HepG2 (cell line): Measurements from ENCODE around the gene TBXAS1. TPM values are rescaled to one million over a fixed set of nuclear protein-coding genes. Genes with fewer than 3 reads are reported as not detected.

ENCODE experiments used
- ATAC-seq: fragments of 200-7000 bp; cut with Tn5 transposase; 3 replicates; pipeline ENCODE4 v1.9.1; 2020; ENCODE audit warnings: mild to moderate bottlenecking, moderate library complexity
- BruUV-seq: library from RNA; stranded (reverse); fragments of 400-500 nt; replicated peaks from 2 replicates; lab custom pipeline; 2021; lab: Mats Ljungman, UMichigan
- CTCF ChIA-PET: fragments of 300-600 bp; formaldehyde crosslinking; extraction: SDS; loops from one replicate; lab custom pipeline; 2021; ENCODE audit warnings: low total read pairs, inconsistent platforms, low intra/inter-chr PET ratio; lab: Yijun Ruan, JAX
- POLR2A ChIA-PET: fragments of 350-600 bp; sonication (Branson Sonifier 250); formaldehyde crosslinking; loops from one replicate; lab custom pipeline; 2020; ENCODE audit warnings: antibody characterized with exemption, inconsistent platforms; lab: Yijun Ruan, JAX
- DNase-seq: peaks from one replicate; pipeline ENCODE4 v3.0.0-alpha.2; 2015; ENCODE audit warnings: low spot score
- FAIRE-seq: peaks from 3 replicates; lab custom pipeline; 2011; peaks lifted over from hg19 to GRCh38; lab: Jason Lieb, UNC
- H2AFZ ChIP-seq: one replicate; pipeline ENCODE4 v1.6.1; 2011; ENCODE audit warnings: low read length, inconsistent platforms
- H3K27ac ChIP-seq: fragments of 300-600 bp; 3 replicates; pipeline ENCODE4 v1.8.0; 2011; ENCODE audit warnings: mixed run types, mild to moderate bottlenecking, mixed read lengths, low read length, inconsistent platforms; ENCODE audit not compliant: insufficient read depth; ENCODE audit errors: extremely low read length
- H3K27me3 ChIP-seq, 2 experiments: fragments of 200-600 bp in 1 of 2; 2 replicates in 1 of 2; 3 replicates in 1 of 2; pipeline versions ENCODE4 v1.6.0 to v1.8.0; 2011; ENCODE audit warnings: low read length in 2 of 2, mild to moderate bottlenecking in 2 of 2, moderate library complexity in 2 of 2, inconsistent platforms in 1 of 2; ENCODE audit not compliant: insufficient read depth in 2 of 2, control insufficient read depth in 1 of 2
- H3K36me3 ChIP-seq, 2 experiments: fragments of 200-600 bp in 1 of 2; replicated peaks in 1 of 2; 2 replicates in 1 of 2; 3 replicates in 1 of 2; pipeline versions ENCODE4 v1.5.1 to v1.8.0; 2011; ENCODE audit warnings: low read length in 2 of 2, inconsistent platforms in 1 of 2; ENCODE audit not compliant: insufficient read depth in 2 of 2, control insufficient read depth in 1 of 2
- H3K4me1 ChIP-seq: 2 replicates; pipeline ENCODE4 v1.5.1; 2012; ENCODE audit warnings: low read length, inconsistent platforms; ENCODE audit not compliant: insufficient read depth
- H3K4me2 ChIP-seq: 2 replicates; pipeline ENCODE4 v1.6.0; 2011; ENCODE audit warnings: low read depth, low read length, inconsistent platforms
- H3K4me3 ChIP-seq, 3 experiments: fragments of 200-600 bp in 1 of 3; sonication (generic), shearing (Covaris generic) in 1 of 3; replicated peaks in 1 of 3; 2 replicates each; pipeline ENCODE4 v1.5.1; 2011 to 2016; ENCODE audit warnings: low read length in 3 of 3, inconsistent platforms in 2 of 3, low read depth in 2 of 3, mild to moderate bottlenecking in 2 of 3, control low read depth in 1 of 3, mixed read lengths in 1 of 3; ENCODE audit not compliant: insufficient read depth in 1 of 3
- H3K79me2 ChIP-seq: one replicate; pipeline ENCODE4 v1.6.1; 2011; ENCODE audit warnings: low read length, inconsistent platforms; ENCODE audit not compliant: insufficient read depth
- H3K9ac ChIP-seq: 2 replicates; pipeline ENCODE4 v1.6.0; 2011; ENCODE audit warnings: mild to moderate bottlenecking, low read depth, low read length, inconsistent platforms; ENCODE audit not compliant: insufficient read depth
- H3K9me3 ChIP-seq: 2 replicates; pipeline ENCODE4 v1.5.1; 2012; ENCODE audit warnings: mild to moderate bottlenecking, low read length
- H4K20me1 ChIP-seq: 2 replicates; pipeline ENCODE4 v1.6.0; 2011; ENCODE audit warnings: inconsistent platforms, mild to moderate bottlenecking, low read length, moderate library complexity; ENCODE audit not compliant: insufficient read depth
- ARNT ChIP-seq: fragments of 450-650 bp; IDR thresholded peaks from 2 replicates; pipeline ENCODE4 v1.6.1; 2017
- CENPX ChIP-seq: sonication (generic); formaldehyde crosslinking; IDR thresholded peaks from 2 replicates; pipeline ENCODE4 v1.9.0; 2021; ENCODE audit warnings: mild to moderate bottlenecking, missing genetic modification reagents, moderate library complexity
- FIP1L1 ChIP-seq: fragments of 200-400 bp; formaldehyde crosslinking; IDR thresholded peaks from 2 replicates; pipeline ENCODE4 v1.6.1; 2018; ENCODE audit warnings: low read depth, mild to moderate bottlenecking, low read length, moderate library complexity, borderline replicate concordance; ENCODE audit not compliant: insufficient read depth
- MLLT10 ChIP-seq: sonication (generic); formaldehyde crosslinking; IDR thresholded peaks from 2 replicates; pipeline ENCODE4 v1.4.0; 2020; ENCODE audit warnings: missing genetic modification reagents
- PHF20 ChIP-seq: sonication (generic); formaldehyde crosslinking; IDR thresholded peaks from 2 replicates; pipeline ENCODE4 v1.5.0; 2020; ENCODE audit warnings: mild to moderate bottlenecking, missing genetic modification reagents
- RFXAP ChIP-seq: sonication (generic); formaldehyde crosslinking; IDR thresholded peaks from 2 replicates; pipeline ENCODE4 v1.4.0; 2020; ENCODE audit warnings: missing genetic modification reagents, borderline replicate concordance
- RXRA ChIP-seq: sonication (generic); formaldehyde crosslinking; IDR thresholded peaks from 2 replicates; pipeline ENCODE4 v1.5.1; 2020; ENCODE audit warnings: missing genetic modification reagents
- ZFP41 ChIP-seq: sonication (generic); formaldehyde crosslinking; IDR thresholded peaks from 2 replicates; pipeline ENCODE4 v1.4.0; 2020; ENCODE audit warnings: mild to moderate bottlenecking, missing genetic modification reagents, borderline replicate concordance
- ZNF138 ChIP-seq: sonication (generic); formaldehyde crosslinking; IDR thresholded peaks from 2 replicates; pipeline ENCODE4 v1.5.0; 2020; ENCODE audit warnings: mild to moderate bottlenecking, low read depth, missing genetic modification reagents
- ZNF564 ChIP-seq: sonication (generic); formaldehyde crosslinking; IDR thresholded peaks from 2 replicates; pipeline ENCODE4 v1.8.1; 2023; ENCODE audit warnings: mild to moderate bottlenecking, missing genetic modification reagents
- WGBS: methylation state at CpG from one replicate; pipeline ENCODE4 v1.1.6; 2017; ENCODE audit warnings: low lambda C conversion rate; 5-methylcytosine and 5-hydroxymethylcytosine counted together
- in situ Hi-C: cut with HindIII; loops from 2 replicates; pipeline ENCODE4 v1.10.0; 2017; ENCODE audit warnings: low pct_unique_long_range_greater_than_20kb; ENCODE audit not compliant: extremely low pct_ligation_motif_present
- intact Hi-C: fragments of 100-400 bp; cut with micrococcal nuclease; formaldehyde crosslinking; loops from one replicate; pipeline ENCODE4 v1.10.0; 2022; ENCODE audit not compliant: unreplicated experiment
- polyA plus RNA-seq, 8 experiments: library from polyadenylated mRNA; depleted of rRNA in 3 of 8; stranded (reverse) in 7 of 8; unstranded in 1 of 8; fragments of >200 nt; fragmentation: Illumina TruSeq in 4 of 8; extraction: Trizol in 4 of 8; gene quantifications; 2 replicates each; pipeline versions ENCODE4 v1.2.1 to v1.2.3, GENCODE V29; 2011 to 2016; ENCODE audit warnings: low read depth in 4 of 8, missing spikeins in 1 of 8, mixed read lengths in 1 of 8; ENCODE audit not compliant: insufficient read depth in 1 of 8
- total RNA-seq, 5 experiments: library from RNA; depleted of rRNA; stranded (reverse); fragments of >200 nt; fragmentation: Illumina TruSeq; extraction: Trizol; gene quantifications; 2 replicates each; pipeline ENCODE4 v1.2.3, GENCODE V29; 2016; ENCODE audit warnings: low read depth in 1 of 5
- TF ChIP-seq, protein P1 (sequence below): sonication (generic); formaldehyde crosslinking; IDR thresholded peaks from 2 replicates; pipeline ENCODE4 v1.9.0; 2021; ENCODE audit warnings: missing genetic modification reagents, borderline replicate concordance
- TF ChIP-seq, protein P2 (sequence below): sonication (generic); formaldehyde crosslinking; IDR thresholded peaks from 2 replicates; pipeline ENCODE4 v1.4.0; 2020; ENCODE audit warnings: missing genetic modification reagents, borderline replicate concordance
- TF ChIP-seq, protein P3 (sequence below): sonication (generic); formaldehyde crosslinking; IDR thresholded peaks from 2 replicates; pipeline ENCODE4 v1.4.0; 2020; ENCODE audit warnings: missing genetic modification reagents, borderline replicate concordance

The TBXAS1 gene
- total and polyA plus RNA-seq, 2 of the 13 experiments (the other 11 are each of a cell fraction or from before 2014, with no cell fraction given): 4.0 to 4.9 TPM

DNA sequence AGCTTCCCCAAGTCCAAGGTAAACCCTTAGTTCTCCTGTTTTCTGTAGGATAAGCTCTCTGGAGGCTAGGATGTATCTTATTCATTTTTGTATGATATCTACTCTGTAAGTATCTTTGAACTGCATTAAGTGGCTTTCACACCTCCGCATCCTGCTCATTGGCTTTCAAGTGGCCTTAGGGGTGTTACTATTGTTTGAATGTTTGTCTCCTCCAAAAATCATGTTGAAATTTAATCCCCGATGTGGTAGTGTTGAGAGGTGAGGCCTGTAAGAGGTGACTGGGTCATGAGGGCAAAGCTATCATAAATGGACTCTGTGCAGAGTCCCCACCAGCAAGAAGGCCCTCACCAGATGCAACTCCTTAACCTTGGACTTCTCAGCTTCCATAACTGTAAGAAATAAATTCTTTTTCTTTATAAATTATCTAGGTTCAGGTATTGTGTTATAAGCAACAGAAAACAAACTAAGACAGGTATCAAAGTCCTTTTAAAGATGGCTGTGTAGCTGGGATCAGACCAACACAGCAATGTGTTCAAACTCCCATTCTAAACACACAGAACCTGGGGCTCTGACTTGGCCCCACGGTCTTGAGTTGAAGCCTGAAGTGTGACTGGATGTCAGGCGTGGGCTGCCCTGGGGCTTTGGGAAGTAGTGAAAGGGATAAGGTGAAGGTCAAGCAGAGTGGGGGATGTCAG lies 25.9 kb downstream of the TBXAS1 start:
- FAIRE-seq (no peak), DNase-seq (no peak), ATAC-seq (no peak)
- intact Hi-C loops: no loop called here
- H3K27ac ChIP-seq: no peak overlapping the region
- no peak overlapping the region for H3K9ac ChIP-seq
- ChIA-PET CTCF (no interaction called here), POLR2A (no interaction called here)
- 0 out of 2 replicates have a peak overlapping the region, but pooled peaks have one; percentile 29 for H3K4me2 ChIP-seq
- no peak overlapping the region for H2AFZ ChIP-seq
- no peaks in the 10 kb centered on the region for H3K27me3 ChIP-seq
- WGBS: 44% methylated on average over 4 of the region's 4 CpGs
- no peak overlapping the region for H3K4me3 ChIP-seq
- no peaks in the 10 kb centered on the region for H4K20me1 ChIP-seq
- H3K36me3 ChIP-seq: no peaks in the 10 kb centered on the region
- no peaks in the 10 kb centered on the region for H3K9me3 ChIP-seq
- BruUV-seq: no TSS peak
- TF ChIP-seq ARNT (no peak), RXRA (CRISPR knock-in tag) (no peak), ZNF138 (no peak), ZFP41 (CRISPR knock-in tag) (no peak), MLLT10 (CRISPR knock-in tag) (no peak), CENPX (no peak), FIP1L1 (no peak), ZNF564 (no peak), RFXAP (CRISPR knock-in tag) (no peak), PHF20 (CRISPR knock-in tag) (no peak)
- TF ChIP-seq, protein P1, sequence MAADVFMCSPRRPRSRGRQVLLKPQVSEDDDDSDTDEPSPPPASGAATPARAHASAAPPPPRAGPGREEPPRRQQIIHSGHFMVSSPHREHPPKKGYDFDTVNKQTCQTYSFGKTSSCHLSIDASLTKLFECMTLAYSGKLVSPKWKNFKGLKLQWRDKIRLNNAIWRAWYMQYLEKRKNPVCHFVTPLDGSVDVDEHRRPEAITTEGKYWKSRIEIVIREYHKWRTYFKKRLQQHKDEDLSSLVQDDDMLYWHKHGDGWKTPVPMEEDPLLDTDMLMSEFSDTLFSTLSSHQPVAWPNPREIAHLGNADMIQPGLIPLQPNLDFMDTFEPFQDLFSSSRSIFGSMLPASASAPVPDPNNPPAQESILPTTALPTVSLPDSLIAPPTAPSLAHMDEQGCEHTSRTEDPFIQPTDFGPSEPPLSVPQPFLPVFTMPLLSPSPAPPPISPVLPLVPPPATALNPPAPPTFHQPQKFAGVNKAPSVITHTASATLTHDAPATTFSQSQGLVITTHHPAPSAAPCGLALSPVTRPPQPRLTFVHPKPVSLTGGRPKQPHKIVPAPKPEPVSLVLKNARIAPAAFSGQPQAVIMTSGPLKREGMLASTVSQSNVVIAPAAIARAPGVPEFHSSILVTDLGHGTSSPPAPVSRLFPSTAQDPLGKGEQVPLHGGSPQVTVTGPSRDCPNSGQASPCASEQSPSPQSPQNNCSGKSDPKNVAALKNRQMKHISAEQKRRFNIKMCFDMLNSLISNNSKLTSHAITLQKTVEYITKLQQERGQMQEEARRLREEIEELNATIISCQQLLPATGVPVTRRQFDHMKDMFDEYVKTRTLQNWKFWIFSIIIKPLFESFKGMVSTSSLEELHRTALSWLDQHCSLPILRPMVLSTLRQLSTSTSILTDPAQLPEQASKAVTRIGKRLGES (CRISPR knock-in tag): no peak
- TF ChIP-seq, protein P2, sequence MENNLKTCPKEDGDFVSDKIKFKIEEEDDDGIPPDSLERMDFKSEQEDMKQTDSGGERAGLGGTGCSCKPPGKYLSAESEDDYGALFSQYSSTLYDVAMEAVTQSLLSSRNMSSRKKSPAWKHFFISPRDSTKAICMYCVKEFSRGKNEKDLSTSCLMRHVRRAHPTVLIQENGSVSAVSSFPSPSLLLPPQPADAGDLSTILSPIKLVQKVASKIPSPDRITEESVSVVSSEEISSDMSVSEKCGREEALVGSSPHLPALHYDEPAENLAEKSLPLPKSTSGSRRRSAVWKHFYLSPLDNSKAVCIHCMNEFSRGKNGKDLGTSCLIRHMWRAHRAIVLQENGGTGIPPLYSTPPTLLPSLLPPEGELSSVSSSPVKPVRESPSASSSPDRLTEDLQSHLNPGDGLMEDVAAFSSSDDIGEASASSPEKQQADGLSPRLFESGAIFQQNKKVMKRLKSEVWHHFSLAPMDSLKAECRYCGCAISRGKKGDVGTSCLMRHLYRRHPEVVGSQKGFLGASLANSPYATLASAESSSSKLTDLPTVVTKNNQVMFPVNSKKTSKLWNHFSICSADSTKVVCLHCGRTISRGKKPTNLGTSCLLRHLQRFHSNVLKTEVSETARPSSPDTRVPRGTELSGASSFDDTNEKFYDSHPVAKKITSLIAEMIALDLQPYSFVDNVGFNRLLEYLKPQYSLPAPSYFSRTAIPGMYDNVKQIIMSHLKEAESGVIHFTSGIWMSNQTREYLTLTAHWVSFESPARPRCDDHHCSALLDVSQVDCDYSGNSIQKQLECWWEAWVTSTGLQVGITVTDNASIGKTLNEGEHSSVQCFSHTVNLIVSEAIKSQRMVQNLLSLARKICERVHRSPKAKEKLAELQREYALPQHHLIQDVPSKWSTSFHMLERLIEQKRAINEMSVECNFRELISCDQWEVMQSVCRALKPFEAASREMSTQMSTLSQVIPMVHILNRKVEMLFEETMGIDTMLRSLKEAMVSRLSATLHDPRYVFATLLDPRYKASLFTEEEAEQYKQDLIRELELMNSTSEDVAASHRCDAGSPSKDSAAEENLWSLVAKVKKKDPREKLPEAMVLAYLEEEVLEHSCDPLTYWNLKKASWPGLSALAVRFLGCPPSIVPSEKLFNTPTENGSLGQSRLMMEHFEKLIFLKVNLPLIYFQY (CRISPR knock-in tag): no peak
- TF ChIP-seq, protein P3, sequence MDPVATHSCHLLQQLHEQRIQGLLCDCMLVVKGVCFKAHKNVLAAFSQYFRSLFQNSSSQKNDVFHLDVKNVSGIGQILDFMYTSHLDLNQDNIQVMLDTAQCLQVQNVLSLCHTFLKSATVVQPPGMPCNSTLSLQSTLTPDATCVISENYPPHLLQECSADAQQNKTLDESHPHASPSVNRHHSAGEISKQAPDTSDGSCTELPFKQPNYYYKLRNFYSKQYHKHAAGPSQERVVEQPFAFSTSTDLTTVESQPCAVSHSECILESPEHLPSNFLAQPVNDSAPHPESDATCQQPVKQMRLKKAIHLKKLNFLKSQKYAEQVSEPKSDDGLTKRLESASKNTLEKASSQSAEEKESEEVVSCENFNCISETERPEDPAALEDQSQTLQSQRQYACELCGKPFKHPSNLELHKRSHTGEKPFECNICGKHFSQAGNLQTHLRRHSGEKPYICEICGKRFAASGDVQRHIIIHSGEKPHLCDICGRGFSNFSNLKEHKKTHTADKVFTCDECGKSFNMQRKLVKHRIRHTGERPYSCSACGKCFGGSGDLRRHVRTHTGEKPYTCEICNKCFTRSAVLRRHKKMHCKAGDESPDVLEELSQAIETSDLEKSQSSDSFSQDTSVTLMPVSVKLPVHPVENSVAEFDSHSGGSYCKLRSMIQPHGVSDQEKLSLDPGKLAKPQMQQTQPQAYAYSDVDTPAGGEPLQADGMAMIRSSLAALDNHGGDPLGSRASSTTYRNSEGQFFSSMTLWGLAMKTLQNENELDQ (CRISPR knock-in tag): no peak
- peaks cover 44% of the 10 kb centered on the region for H3K4me1 ChIP-seq
- no peaks in the 10 kb centered on the region for H3K79me2 ChIP-seq
- in situ Hi-C loops: no loop called here
